ENCODE data around the gene AURKA.

DNA sequence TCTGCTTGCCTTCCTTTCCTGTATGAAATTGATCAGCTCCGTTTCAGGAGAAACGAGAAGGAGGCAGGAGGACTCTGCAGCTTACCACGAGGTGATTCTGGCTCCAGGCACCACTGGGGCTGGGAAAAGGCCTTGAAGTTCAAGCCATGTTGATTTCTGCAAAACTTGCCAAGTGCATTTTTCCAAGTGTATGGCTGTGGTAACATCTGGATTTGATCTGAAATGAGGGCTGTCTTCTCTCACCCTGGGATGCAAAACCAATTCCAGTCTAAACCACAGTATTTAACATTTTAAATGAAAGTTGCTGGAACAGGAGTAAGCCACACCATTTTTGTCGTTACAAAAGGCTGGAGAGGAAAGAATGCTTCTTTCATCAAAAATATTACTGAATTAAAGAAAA, 69.3 kb downstream of the AURKA start:
- TF ChIP-seq NFATC3 (IDR thresholded peaks at IDR 0.05) (no peak), TCF7L2 (IDR thresholded peaks at IDR 0.05; ENCODE audit: low read depth, low read length) (no peak), POLR2AphosphoS5 (IDR thresholded peaks at IDR 0.05; ENCODE audit: control insufficient read depth, insufficient read depth, low read depth, low read length) (no peak), ZNF311 (CRISPR knock-in tag; IDR thresholded peaks at IDR 0.05) (no peak), TAF1 (IDR thresholded peaks at IDR 0.05; ENCODE audit: control insufficient read depth, extremely low read depth, insufficient read depth, low read length, severe bottlenecking) (no peak), RAD21 (CRISPR knock-in tag; conservative IDR thresholded peaks at IDR 0.05 in 1 of 2, IDR thresholded peaks at IDR 0.05 in 1 of 2) (no peak)
- TF ChIP-seq, protein P1, sequence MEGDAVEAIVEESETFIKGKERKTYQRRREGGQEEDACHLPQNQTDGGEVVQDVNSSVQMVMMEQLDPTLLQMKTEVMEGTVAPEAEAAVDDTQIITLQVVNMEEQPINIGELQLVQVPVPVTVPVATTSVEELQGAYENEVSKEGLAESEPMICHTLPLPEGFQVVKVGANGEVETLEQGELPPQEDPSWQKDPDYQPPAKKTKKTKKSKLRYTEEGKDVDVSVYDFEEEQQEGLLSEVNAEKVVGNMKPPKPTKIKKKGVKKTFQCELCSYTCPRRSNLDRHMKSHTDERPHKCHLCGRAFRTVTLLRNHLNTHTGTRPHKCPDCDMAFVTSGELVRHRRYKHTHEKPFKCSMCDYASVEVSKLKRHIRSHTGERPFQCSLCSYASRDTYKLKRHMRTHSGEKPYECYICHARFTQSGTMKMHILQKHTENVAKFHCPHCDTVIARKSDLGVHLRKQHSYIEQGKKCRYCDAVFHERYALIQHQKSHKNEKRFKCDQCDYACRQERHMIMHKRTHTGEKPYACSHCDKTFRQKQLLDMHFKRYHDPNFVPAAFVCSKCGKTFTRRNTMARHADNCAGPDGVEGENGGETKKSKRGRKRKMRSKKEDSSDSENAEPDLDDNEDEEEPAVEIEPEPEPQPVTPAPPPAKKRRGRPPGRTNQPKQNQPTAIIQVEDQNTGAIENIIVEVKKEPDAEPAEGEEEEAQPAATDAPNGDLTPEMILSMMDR (IDR thresholded peaks at IDR 0.05 in 2 of 3, conservative IDR thresholded peaks at IDR 0.05 in 1 of 3; ENCODE audit: insufficient read depth in 2 of 3, low read depth in 1 of 3, low read length in 3 of 3): no peak
- TF ChIP-seq, protein P2, sequence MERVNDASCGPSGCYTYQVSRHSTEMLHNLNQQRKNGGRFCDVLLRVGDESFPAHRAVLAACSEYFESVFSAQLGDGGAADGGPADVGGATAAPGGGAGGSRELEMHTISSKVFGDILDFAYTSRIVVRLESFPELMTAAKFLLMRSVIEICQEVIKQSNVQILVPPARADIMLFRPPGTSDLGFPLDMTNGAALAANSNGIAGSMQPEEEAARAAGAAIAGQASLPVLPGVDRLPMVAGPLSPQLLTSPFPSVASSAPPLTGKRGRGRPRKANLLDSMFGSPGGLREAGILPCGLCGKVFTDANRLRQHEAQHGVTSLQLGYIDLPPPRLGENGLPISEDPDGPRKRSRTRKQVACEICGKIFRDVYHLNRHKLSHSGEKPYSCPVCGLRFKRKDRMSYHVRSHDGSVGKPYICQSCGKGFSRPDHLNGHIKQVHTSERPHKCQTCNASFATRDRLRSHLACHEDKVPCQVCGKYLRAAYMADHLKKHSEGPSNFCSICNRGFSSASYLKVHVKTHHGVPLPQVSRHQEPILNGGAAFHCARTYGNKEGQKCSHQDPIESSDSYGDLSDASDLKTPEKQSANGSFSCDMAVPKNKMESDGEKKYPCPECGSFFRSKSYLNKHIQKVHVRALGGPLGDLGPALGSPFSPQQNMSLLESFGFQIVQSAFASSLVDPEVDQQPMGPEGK (CRISPR knock-in tag; IDR thresholded peaks at IDR 0.05; ENCODE audit: borderline replicate concordance): no peak

All from K562 (cell line).